GM10248 (cell line): ENCODE measurements around the gene PLCD4.

ENCODE experiments used
- CTCF ChIA-PET: fragments of 300-600 bp; sonication (Branson Sonifier 250); formaldehyde crosslinking; extraction: SDS; loops from one replicate; lab custom pipeline; 2021; ENCODE audit warnings: antibody characterized with exemption; lab: Yijun Ruan, JAX
- POLR2A ChIA-PET: fragments of 350-650 bp; sonication (Branson Sonifier 250); formaldehyde crosslinking; extraction: SDS; loops from one replicate; lab custom pipeline; 2020; ENCODE audit warnings: antibody characterized with exemption; lab: Yijun Ruan, JAX
- DNase-seq: peaks from one replicate; pipeline ENCODE4 v3.0.0; 2012; ENCODE audit errors: extremely low spot score
- CTCF ChIP-seq: IDR thresholded peaks from 2 replicates; pipeline ENCODE4 v1.5.1; 2012; ENCODE audit warnings: mild to moderate bottlenecking, low read depth; ENCODE audit errors: extremely low read depth, missing control alignments, control extremely low read depth

PLCD4 gene

DNA sequence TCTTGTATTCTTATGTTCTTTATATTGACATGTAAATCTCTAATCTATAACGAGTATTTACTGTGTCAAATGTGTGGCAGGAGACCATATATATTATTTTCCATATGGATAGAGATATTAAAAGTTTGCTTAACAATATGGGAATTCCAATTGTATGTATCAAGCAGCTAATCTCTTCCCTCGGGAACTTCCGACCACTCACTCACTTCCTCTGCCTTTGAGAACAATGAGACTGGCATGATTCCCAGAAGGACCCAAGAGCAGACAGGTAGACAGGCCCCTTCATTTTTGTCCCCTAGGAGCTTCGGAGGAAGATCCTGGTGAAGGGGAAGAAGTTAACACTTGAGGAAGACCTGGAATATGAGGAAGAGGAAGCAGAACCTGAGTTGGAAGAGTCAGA lies 24.1 kb downstream of the PLCD4 start:
- ChIA-PET POLR2A (no interaction called here), CTCF (interaction anchor here (1.3 to 2.6 kb wide), 2 partner anchors 16 kb away, joined by 3 to 6 read pairs; no protein-coding TSS in a partner anchor)

GRCh38 chr2:218635719-218636118 lies 28.0 kb downstream of the PLCD4 start:
- DNase-seq: no peak
- ChIA-PET POLR2A (interaction anchor here (1.2 kb wide), 1 partner anchor 13 kb away, joined by 3 read pairs; no protein-coding TSS in a partner anchor), CTCF (interaction anchor here (0.7 to 1.3 kb wide), 2 partner anchors 13 to 23 kb away, joined by 3 read pairs; no protein-coding TSS in a partner anchor)
- no peak for TF ChIP-seq CTCF

More for the DNA sequence above, 24.1 kb downstream of the PLCD4 start:
- no peak for DNase-seq
- no peak for TF ChIP-seq CTCF

DNA sequence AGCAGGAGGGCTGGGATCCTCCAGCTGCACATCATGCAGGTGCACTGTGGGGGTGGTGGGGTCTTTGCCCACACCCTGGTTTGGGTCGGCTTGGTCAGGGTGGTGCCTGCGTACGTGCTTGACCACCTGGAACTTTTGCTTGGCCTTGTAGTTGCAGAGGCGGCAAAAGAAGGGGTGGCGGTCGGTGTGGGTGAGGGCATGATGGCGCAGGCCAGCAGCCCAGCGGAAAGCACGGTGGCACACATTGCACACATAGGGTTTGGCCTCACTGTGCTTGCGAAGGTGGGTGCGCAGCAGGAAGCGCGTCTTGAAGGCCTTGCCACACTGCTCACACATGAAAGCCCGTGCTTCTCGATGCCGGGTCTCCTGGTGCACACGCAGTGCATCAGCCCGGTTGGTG lies 30.7 kb downstream of the PLCD4 start:
- no peak for TF ChIP-seq CTCF
- ChIA-PET POLR2A (no interaction called here), CTCF (no interaction called here)
- no peak for DNase-seq

DNA sequence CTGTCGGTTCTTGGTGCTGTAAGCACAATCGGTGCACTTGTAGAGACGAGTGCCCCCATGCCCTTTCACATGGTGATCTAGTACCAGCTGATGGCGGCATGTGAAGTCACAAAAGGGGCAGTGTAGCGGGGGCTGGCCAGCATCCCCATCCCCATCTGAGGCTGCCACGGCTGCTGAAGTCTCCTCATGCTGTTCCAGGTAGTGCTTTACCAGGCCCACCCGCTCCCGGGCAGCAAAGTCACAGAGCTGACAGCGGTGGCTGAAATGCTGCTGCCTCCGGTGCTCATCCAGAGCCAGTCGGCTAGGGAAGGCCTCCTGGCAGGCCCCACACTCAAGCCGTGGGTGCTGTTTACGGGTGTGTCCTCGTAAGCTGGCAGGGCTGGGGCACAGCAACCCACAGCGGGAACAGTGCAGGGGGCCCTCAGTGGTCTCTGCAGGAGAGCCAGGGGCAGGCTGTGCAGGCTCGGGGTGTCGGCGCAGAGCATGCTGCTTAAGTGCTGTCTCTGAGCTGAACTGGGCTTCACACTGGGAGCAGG lies 34.5 kb downstream of the PLCD4 start:
- ChIA-PET POLR2A (interaction anchor here (0.6 kb wide), 1 partner anchor 172 kb away, joined by 5 read pairs; no protein-coding TSS in a partner anchor), CTCF (interaction anchor here (1.4 to 3.3 kb wide), 2 partner anchors 205 to 206 kb away, joined by 3 to 7 read pairs; no protein-coding TSS in a partner anchor)
- DNase-seq: no peak
- TF ChIP-seq CTCF: no peak

GRCh38 chr2:218642786-218643185 lies 35.1 kb downstream of the PLCD4 start:
- POLR2A ChIA-PET: no interaction called here
- CTCF ChIA-PET: interaction anchor here (1.4 to 3.3 kb wide), 2 partner anchors 205 kb away, joined by 3 to 7 read pairs; no protein-coding TSS in a partner anchor
- no peak for DNase-seq
- no peak for TF ChIP-seq CTCF

DNA sequence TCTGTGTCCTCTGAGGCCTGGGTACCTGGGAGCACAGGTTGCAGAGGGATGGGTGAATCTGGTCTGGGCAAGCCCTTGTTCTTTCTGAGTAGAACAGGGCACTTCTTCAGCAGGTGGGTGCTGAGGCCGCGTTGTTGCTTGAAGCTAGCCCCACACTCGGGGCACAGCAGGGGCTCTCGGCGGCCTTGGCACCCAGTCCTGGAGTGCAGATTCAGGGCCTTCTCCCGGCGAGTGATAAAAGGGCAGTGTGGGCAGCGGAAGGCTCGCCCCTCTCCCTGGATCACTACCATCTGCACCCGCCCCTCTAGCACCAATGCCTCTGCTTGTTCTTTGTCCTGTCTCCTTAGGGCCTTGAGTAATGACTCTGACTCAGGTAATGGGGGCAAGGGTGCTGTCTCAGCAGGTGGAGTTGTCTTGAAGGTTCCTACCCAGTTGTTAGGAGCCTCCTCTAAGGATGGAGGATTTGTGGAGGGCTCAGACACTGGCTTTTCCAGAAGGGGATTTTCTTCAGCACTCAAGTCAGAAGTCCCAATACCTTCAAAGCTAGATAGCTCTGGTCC lies 36.1 kb downstream of the PLCD4 start:
- TF ChIP-seq CTCF: no peak
- CTCF ChIA-PET: interaction anchor here (0.9 kb wide), 1 partner anchor 15 kb away, joined by 4 read pairs; the partner anchor contains the start of genes BCS1L and ZNF142
- POLR2A ChIA-PET: no interaction called here
- DNase-seq: no peak
